HEK293 (cell line): ENCODE data around the gene TOR1A.

Source experiments
- CTCF ChIA-PET: fragments of 350-600 bp; formaldehyde crosslinking; extraction: SDS; loops from one replicate; lab custom pipeline; 2021; ENCODE audit warnings: antibody characterized with exemption; lab: Yijun Ruan, JAX
- POLR2A ChIA-PET: fragments of 300-600 bp; formaldehyde crosslinking; extraction: SDS; loops from one replicate; lab custom pipeline; 2020; ENCODE audit warnings: antibody characterized with exemption, inconsistent platforms; lab: Yijun Ruan, JAX
- H3K27ac ChIP-seq: fragments of 200-500 bp; sonication (Bioruptor generic); 2 replicates; pipeline ENCODE4 v1.5.1; 2014; ENCODE audit warnings: low read depth, low read length, control low read depth, inconsistent platforms; ENCODE audit errors: extremely low read depth
- H3K36me3 ChIP-seq, 2 experiments: fragments of 200-500 bp in 1 of 2; sonication (Bioruptor generic) in 1 of 2; 1 replicate in 1 of 2; 2 replicates in 1 of 2; pipeline ENCODE4 v1.5.1; 2014 to 2017; ENCODE audit warnings: inconsistent platforms in 2 of 2, low read length in 2 of 2; ENCODE audit not compliant: control insufficient read depth in 2 of 2, insufficient read depth in 1 of 2
- H3K4me1 ChIP-seq: fragments of 200-500 bp; sonication (Bioruptor generic); 2 replicates; pipeline ENCODE4 v1.5.1; 2014; ENCODE audit warnings: mild to moderate bottlenecking, low read length, inconsistent platforms; ENCODE audit not compliant: control insufficient read depth, insufficient read depth
- H3K4me3 ChIP-seq: 2 replicates; pipeline ENCODE4 v1.5.1; 2011; ENCODE audit warnings: low read depth, mild to moderate bottlenecking, control low read depth, low read length, moderate library complexity
- H3K9me3 ChIP-seq: fragments of 200-500 bp; sonication (Bioruptor generic); 2 replicates; pipeline ENCODE4 v1.5.1; 2014; ENCODE audit warnings: low read depth, low read length, inconsistent platforms; ENCODE audit not compliant: control insufficient read depth, insufficient read depth
- MYNN ChIP-seq: fragments of 450-650 bp; formaldehyde crosslinking; IDR thresholded peaks from 2 replicates; pipeline ENCODE4 v1.5.1; 2016; ENCODE audit warnings: missing biosample characterization, missing genetic modification characterization, borderline replicate concordance
- PBX3 ChIP-seq: sonication (generic); formaldehyde crosslinking; IDR thresholded peaks from 2 replicates; pipeline ENCODE4 v1.8.1; 2022; ENCODE audit warnings: mild to moderate bottlenecking, moderate library complexity, missing genetic modification reagents
- PRDM1 ChIP-seq: fragments of 450-650 bp; formaldehyde crosslinking; IDR thresholded peaks from 2 replicates; pipeline ENCODE4; 2016; ENCODE audit warnings: missing biosample characterization, missing genetic modification characterization
- SCRT2 ChIP-seq: fragments of 450-650 bp; formaldehyde crosslinking; IDR thresholded peaks from 2 replicates; pipeline ENCODE4 v1.5.1; 2016; ENCODE audit warnings: missing biosample characterization, missing genetic modification characterization
- ZFHX2 ChIP-seq: fragments of 450-650 bp; formaldehyde crosslinking; conservative IDR thresholded peaks from 2 replicates; pipeline ENCODE4 v1.5.1; 2016; ENCODE audit warnings: missing biosample characterization, missing genetic modification characterization
- ZNF112 ChIP-seq: fragments of 450-650 bp; formaldehyde crosslinking; IDR thresholded peaks from 2 replicates; pipeline ENCODE4 v1.5.0; 2017; ENCODE audit warnings: missing biosample characterization, missing genetic modification characterization
- ZNF121 ChIP-seq: fragments of 450-650 bp; formaldehyde crosslinking; IDR thresholded peaks from 2 replicates; pipeline ENCODE4 v1.5.1; 2016; ENCODE audit warnings: missing biosample characterization, missing genetic modification characterization
- ZNF133 ChIP-seq: fragments of 450-650 bp; formaldehyde crosslinking; IDR thresholded peaks from 2 replicates; pipeline ENCODE4 v1.5.1; 2016; ENCODE audit warnings: missing biosample characterization, missing genetic modification characterization
- ZNF148 ChIP-seq: fragments of 450-650 bp; formaldehyde crosslinking; IDR thresholded peaks from 2 replicates; pipeline ENCODE4 v1.5.0; 2017; ENCODE audit warnings: missing biosample characterization, missing genetic modification characterization, borderline replicate concordance
- ZNF18 ChIP-seq: fragments of 450-650 bp; formaldehyde crosslinking; IDR thresholded peaks from 2 replicates; pipeline ENCODE4 v1.5.1; 2016; ENCODE audit warnings: missing biosample characterization, missing genetic modification characterization
- ZNF266 ChIP-seq: fragments of 450-650 bp; formaldehyde crosslinking; IDR thresholded peaks from 2 replicates; pipeline ENCODE4 v1.5.1; 2016; ENCODE audit warnings: missing biosample characterization, missing genetic modification characterization, low read depth
- ZNF341 ChIP-seq: fragments of 450-650 bp; formaldehyde crosslinking; IDR thresholded peaks from 2 replicates; pipeline ENCODE4; 2016; ENCODE audit warnings: low read depth, missing biosample characterization, missing genetic modification characterization
- ZNF366 ChIP-seq: fragments of 450-650 bp; formaldehyde crosslinking; conservative IDR thresholded peaks from 2 replicates; pipeline ENCODE4 v1.5.1; 2016; ENCODE audit warnings: missing biosample characterization, missing genetic modification characterization
- ZNF626 ChIP-seq: fragments of 450-650 bp; sonication (Bioruptor Pico); formaldehyde crosslinking; IDR thresholded peaks from 2 replicates; pipeline ENCODE4 v1.5.1; 2018; ENCODE audit warnings: missing biosample characterization, missing genetic modification characterization, inconsistent platforms
- ZNF768 ChIP-seq: fragments of 450-650 bp; formaldehyde crosslinking; IDR thresholded peaks from 2 replicates; pipeline ENCODE4 v1.5.1; 2018; ENCODE audit warnings: missing biosample characterization, mild to moderate bottlenecking, missing genetic modification characterization
- ZNF791 ChIP-seq: fragments of 450-650 bp; formaldehyde crosslinking; IDR thresholded peaks from 2 replicates; pipeline ENCODE4 v1.5.1; 2016; ENCODE audit warnings: missing biosample characterization, missing genetic modification characterization
- ZSCAN23 ChIP-seq: fragments of 450-650 bp; formaldehyde crosslinking; IDR thresholded peaks from 2 replicates; pipeline ENCODE4 v1.5.1; 2016; ENCODE audit warnings: missing biosample characterization, missing genetic modification characterization

TOR1A gene

GRCh38 chr9:129781131-129781530, 42.8 kb downstream of the TOR1A start:
- TF ChIP-seq PBX3 (CRISPR knock-in tag) (no peak), ZFHX2 (tag by site-specific recombination) (no peak), ZNF341 (tag by site-specific recombination) (no peak), ZSCAN23 (no peak), SCRT2 (tag by site-specific recombination) (no peak)
- ChIA-PET CTCF (interaction anchor here (0.8 to 12.1 kb wide), 8 partner anchors 13 to 156 kb away, joined by 3 to 253 read pairs (median 7); no protein-coding TSS in a partner anchor), POLR2A (interaction anchor here (0.6 to 0.7 kb wide), 2 partner anchors 34 to 142 kb away, joined by 3 read pairs; no protein-coding TSS in a partner anchor)
- Histone ChIP-seq H3K4me1 (no peaks in the 10 kb centered on the region), H3K4me3 (no peak overlapping the region), H3K36me3 (no peaks in the 10 kb centered on the region), H3K9me3 (no peaks in the 10 kb centered on the region), H3K27ac (no peak overlapping the region)

GRCh38 chr9:129779560-129780190, 44.3 kb downstream of the TOR1A start:
- ChIA-PET POLR2A (interaction anchor here (0.6 kb wide), 1 partner anchor 11 kb away, joined by 7 read pairs; no protein-coding TSS in a partner anchor), CTCF (interaction anchor here (1.5 to 8.8 kb wide), 3 partner anchors 41 to 155 kb away, joined by 5 to 220 read pairs (median 57); no protein-coding TSS in a partner anchor)
- no peaks in the 10 kb centered on the region for H3K9me3 ChIP-seq
- H3K36me3 ChIP-seq = no peaks in the 10 kb centered on the region
- no peak overlapping the region for H3K27ac ChIP-seq
- H3K4me3 ChIP-seq = no peak overlapping the region
- no peaks in the 10 kb centered on the region for H3K4me1 ChIP-seq
- TF ChIP-seq ZNF18 (tag by site-specific recombination) (no peak), ZNF768 (tag by site-specific recombination) (no peak), ZNF148 (tag by site-specific recombination) (no peak), PRDM1 (tag by site-specific recombination) (peak; percentile 82), ZNF112 (no peak), ZNF626 (no peak), ZNF121 (tag by site-specific recombination) (no peak), ZNF133 (tag by site-specific recombination) (no peak), MYNN (tag by site-specific recombination) (no peak), ZNF366 (tag by site-specific recombination) (peak; percentile 99), ZNF266 (tag by site-specific recombination) (peak; percentile 14; the same call in 1 of the 2 replicates), ZNF791 (tag by site-specific recombination) (peak; percentile 50; the same call in 1 of the 2 replicates)
- TF ChIP-seq, all 188 proteins: peak for 4
